ENCODE results near the gene DVL2. TPM values are rescaled to one million over a fixed set of nuclear protein-coding genes. Genes with fewer than 3 reads are reported as not detected.

Gene DVL2
- total and polyA plus RNA-seq, 2 of the 13 experiments (the other 11 are each of a cell fraction or from before 2014, with no cell fraction given), result 5.7 to 38.2 TPM

GRCh38 chr17:7242717-7243452, 8.6 kb upstream of the DVL2 start (continued):
- peak; percentile 71 for TF ChIP-seq ARID4A (CRISPR knock-in tag; IDR thresholded peaks at IDR 0.05; ENCODE audit: borderline replicate concordance)
- TF ChIP-seq NFAT5 (CRISPR knock-in tag; IDR thresholded peaks at IDR 0.05), result no peak
- TF ChIP-seq RARG (CRISPR knock-in tag; IDR thresholded peaks at IDR 0.05; ENCODE audit: low read depth), result no peak
- no peak for TF ChIP-seq ZNF607 (CRISPR knock-in tag; IDR thresholded peaks at IDR 0.05; ENCODE audit: borderline replicate concordance)
- no peak for TF ChIP-seq ZNF75D (CRISPR knock-in tag; IDR thresholded peaks at IDR 0.05; ENCODE audit: borderline replicate concordance)
- no peak for TF ChIP-seq MED8 (CRISPR knock-in tag; IDR thresholded peaks at IDR 0.05; ENCODE audit: insufficient replicate concordance)
- TF ChIP-seq ZNF143 (CRISPR knock-in tag; IDR thresholded peaks at IDR 0.05), result peak; percentile 75
- TF ChIP-seq SMC3 (IDR thresholded peaks at IDR 0.05; ENCODE audit: low read length), result no peak; the same call in 1 of the 2 replicates
- no peak for TF ChIP-seq ATF5 (CRISPR knock-in tag; IDR thresholded peaks at IDR 0.05; ENCODE audit: low read depth)
- TF ChIP-seq MED1 (CRISPR knock-in tag; IDR thresholded peaks at IDR 0.05), result no peak; the same call in none of the 2 replicates
- TF ChIP-seq HBP1 (CRISPR knock-in tag; IDR thresholded peaks at IDR 0.05; ENCODE audit: low read depth), result 0 out of 2 replicates have a peak, but pooled peaks have one; percentile 39
- TF ChIP-seq ZFP36L1 (CRISPR knock-in tag; IDR thresholded peaks at IDR 0.05), result no peak
- TF ChIP-seq HOXA3 (CRISPR knock-in tag; IDR thresholded peaks at IDR 0.05), result peak; percentile 92
- no peak for TF ChIP-seq ZNF343 (CRISPR knock-in tag; IDR thresholded peaks at IDR 0.05)
- peak; percentile 46 for TF ChIP-seq NFYB (CRISPR knock-in tag; IDR thresholded peaks at IDR 0.05)

Data from HepG2 (cell line).